SK-N-SH treated with all-trans-retinoic acid at 6 μM for 48 hours (cell line): Measurements from ENCODE around the gene IL9.

Source experiments
- ATAC-seq: fragments of 200-7000 bp; cut with Tn5 transposase; 3 replicates; pipeline ENCODE4 v1.9.1; 2020; ENCODE audit warnings: mild to moderate bottlenecking, moderate library complexity
- ARNTL ChIP-seq: fragments of 450-650 bp; formaldehyde crosslinking; IDR thresholded peaks from 2 replicates; pipeline ENCODE4 v1.5.0; 2020; ENCODE audit warnings: low read depth, mild to moderate bottlenecking, moderate library complexity, borderline replicate concordance
- BACH2 ChIP-seq: fragments of 250-450 bp; sonication (Bioruptor Pico); IDR thresholded peaks from 2 replicates; pipeline ENCODE4 v1.9.0; 2021; ENCODE audit warnings: mild to moderate bottlenecking, borderline replicate concordance
- CSDC2 ChIP-seq: fragments of 250-450 bp; sonication (Bioruptor Pico); IDR thresholded peaks from 2 replicates; pipeline ENCODE4 v1.5.0; 2020; ENCODE audit warnings: mild to moderate bottlenecking, moderate library complexity
- ESRRG ChIP-seq: fragments of 250-450 bp; sonication (Bioruptor Pico); IDR thresholded peaks from 2 replicates; pipeline ENCODE4 v1.6.1; 2021; ENCODE audit warnings: mild to moderate bottlenecking
- ISL1 ChIP-seq: fragments of 250-450 bp; sonication (Bioruptor Pico); IDR thresholded peaks from 2 replicates; pipeline ENCODE4 v2.1.2; 2022; ENCODE audit warnings: mild to moderate bottlenecking, moderate library complexity
- OSR1 ChIP-seq: fragments of 250-450 bp; sonication (Bioruptor Pico); IDR thresholded peaks from 2 replicates; pipeline ENCODE4 v1.8.0; 2022; ENCODE audit warnings: moderate library complexity, mild to moderate bottlenecking, inconsistent platforms
- PATZ1 ChIP-seq: fragments of 250-450 bp; sonication (Bioruptor Pico); IDR thresholded peaks from 2 replicates; pipeline ENCODE4 v1.8.0; 2020; ENCODE audit warnings: mild to moderate bottlenecking, moderate library complexity, borderline replicate concordance
- PPARA ChIP-seq: fragments of 250-450 bp; sonication (Bioruptor Pico); IDR thresholded peaks from 2 replicates; pipeline ENCODE4 v1.5.0; 2020; ENCODE audit warnings: mild to moderate bottlenecking, borderline replicate concordance
- RARB ChIP-seq: fragments of 250-450 bp; sonication (Bioruptor Pico); IDR thresholded peaks from 2 replicates; pipeline ENCODE4 v1.8.0; 2021; ENCODE audit warnings: mild to moderate bottlenecking, moderate library complexity
- SNAI2 ChIP-seq: fragments of 250-450 bp; sonication (Bioruptor Pico); IDR thresholded peaks from 2 replicates; pipeline ENCODE4 v1.5.0; 2020; ENCODE audit warnings: mild to moderate bottlenecking, moderate library complexity
- TCF4 ChIP-seq: fragments of 250-450 bp; sonication (Bioruptor Pico); IDR thresholded peaks from 2 replicates; pipeline ENCODE4 v1.8.0; 2021; ENCODE audit warnings: mild to moderate bottlenecking, moderate library complexity, borderline replicate concordance
- TOX ChIP-seq: fragments of 250-450 bp; sonication (Bioruptor Pico); IDR thresholded peaks from 2 replicates; pipeline ENCODE4 v1.8.0; 2021; ENCODE audit warnings: mild to moderate bottlenecking, moderate library complexity, borderline replicate concordance
- TSHZ2 ChIP-seq: fragments of 250-450 bp; sonication (Bioruptor Pico); IDR thresholded peaks from 2 replicates; pipeline ENCODE4 v1.5.0; 2020; ENCODE audit warnings: mild to moderate bottlenecking, moderate library complexity
- ZC3H10 ChIP-seq: fragments of 250-450 bp; sonication (Bioruptor Pico); IDR thresholded peaks from 2 replicates; pipeline ENCODE4 v1.5.1; 2021; ENCODE audit warnings: mild to moderate bottlenecking, moderate library complexity
- ZFP3 ChIP-seq: fragments of 250-450 bp; sonication (Bioruptor Pico); IDR thresholded peaks from 2 replicates; pipeline ENCODE4 v1.5.0; 2020; ENCODE audit warnings: mild to moderate bottlenecking, moderate library complexity
- ZFP30 ChIP-seq: fragments of 450-650 bp; formaldehyde crosslinking; IDR thresholded peaks from 2 replicates; pipeline ENCODE4 v1.5.0; 2022; ENCODE audit warnings: mild to moderate bottlenecking, moderate library complexity
- ZNF565 ChIP-seq: fragments of 450-650 bp; formaldehyde crosslinking; conservative IDR thresholded peaks from 2 replicates; pipeline ENCODE4 v1.5.0; 2020; ENCODE audit warnings: low read depth, mild to moderate bottlenecking, moderate library complexity
- ZNF70 ChIP-seq: fragments of 450-650 bp; formaldehyde crosslinking; IDR thresholded peaks from 2 replicates; pipeline ENCODE4 v1.5.0; 2020; ENCODE audit warnings: mild to moderate bottlenecking, moderate library complexity
- ZNF8 ChIP-seq: fragments of 450-650 bp; formaldehyde crosslinking; IDR thresholded peaks from 2 replicates; pipeline ENCODE4 v1.5.0; 2020; ENCODE audit warnings: mild to moderate bottlenecking, moderate library complexity
- TF ChIP-seq, protein P1 (sequence below): fragments of 250-450 bp; sonication (Bioruptor Pico); IDR thresholded peaks from 2 replicates; pipeline ENCODE4 v1.5.1; 2021; ENCODE audit warnings: mild to moderate bottlenecking, moderate library complexity
- TF ChIP-seq, protein P2 (sequence below): fragments of 250-450 bp; sonication (Bioruptor Pico); IDR thresholded peaks from 2 replicates; pipeline ENCODE4 v1.5.1; 2020; ENCODE audit warnings: low read depth, mild to moderate bottlenecking, moderate library complexity

Gene IL9

DNA sequence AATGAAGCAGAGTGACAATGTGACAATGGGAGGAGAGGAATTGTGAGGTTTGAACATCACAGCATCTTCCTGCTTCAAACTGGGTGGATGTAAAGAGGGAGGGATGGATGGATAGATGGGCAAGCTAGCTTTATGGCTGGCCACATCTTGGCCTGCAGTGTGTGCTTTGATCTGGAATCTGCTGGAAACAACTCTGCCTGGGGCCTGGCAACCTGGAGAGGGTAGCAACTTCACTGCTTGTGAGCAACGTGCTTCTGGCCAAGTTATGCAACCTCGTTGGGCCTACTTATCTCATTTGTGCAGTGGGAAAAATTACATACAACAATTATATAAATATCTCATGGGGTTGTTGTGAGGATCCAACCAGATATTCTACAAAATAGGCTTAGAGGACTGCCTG, 5.3 kb downstream of the IL9 start:
- TF ChIP-seq PATZ1 (CRISPR knock-in tag): no peak
- no peak for TF ChIP-seq ZFP3 (CRISPR knock-in tag)
- TF ChIP-seq CSDC2 (CRISPR knock-in tag): no peak
- TF ChIP-seq BACH2 (CRISPR knock-in tag): no peak
- no peak for TF ChIP-seq ZFP30 (CRISPR knock-in tag)
- no peak for ATAC-seq

DNA sequence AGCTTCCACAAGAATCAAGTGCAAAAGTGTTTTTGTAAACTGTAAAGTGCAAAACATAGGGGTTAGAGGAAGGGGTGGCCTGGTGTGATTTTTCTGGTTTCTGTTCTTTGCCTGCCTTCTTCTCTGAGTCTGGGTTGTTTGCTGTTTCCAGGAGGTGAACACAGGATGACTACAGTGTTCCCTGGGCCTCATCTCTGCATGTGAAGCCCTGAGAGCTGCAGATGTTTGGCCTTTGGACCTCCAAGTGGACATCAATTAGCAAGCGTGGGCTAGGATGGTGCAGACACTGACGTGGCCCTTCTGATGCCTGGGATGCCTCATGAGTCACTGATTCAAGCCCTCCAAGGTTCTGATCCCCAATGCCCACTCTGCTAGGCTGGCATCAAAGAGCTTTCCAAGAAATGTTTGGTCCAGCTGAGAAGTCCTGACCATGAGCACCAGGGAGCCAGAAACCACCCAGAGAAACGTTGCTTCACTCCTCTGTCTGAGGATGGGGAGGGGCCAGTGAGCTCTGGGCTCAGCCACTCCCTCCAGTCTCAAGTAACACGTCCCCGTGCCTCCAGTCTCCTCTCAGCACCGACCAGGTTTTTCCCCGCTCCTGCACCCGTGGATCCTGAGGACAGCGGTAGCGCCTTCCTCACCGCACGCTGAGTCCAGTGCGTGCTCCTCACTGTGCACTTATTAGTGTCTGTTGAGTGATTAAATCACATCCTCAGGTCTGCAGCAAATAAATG, 7.6 kb downstream of the IL9 start:
- TF ChIP-seq ZNF565 (CRISPR knock-in tag) (no peak), SNAI2 (no peak), ISL1 (CRISPR knock-in tag) (no peak), BACH2 (CRISPR knock-in tag) (no peak)
- TF ChIP-seq, protein P1, sequence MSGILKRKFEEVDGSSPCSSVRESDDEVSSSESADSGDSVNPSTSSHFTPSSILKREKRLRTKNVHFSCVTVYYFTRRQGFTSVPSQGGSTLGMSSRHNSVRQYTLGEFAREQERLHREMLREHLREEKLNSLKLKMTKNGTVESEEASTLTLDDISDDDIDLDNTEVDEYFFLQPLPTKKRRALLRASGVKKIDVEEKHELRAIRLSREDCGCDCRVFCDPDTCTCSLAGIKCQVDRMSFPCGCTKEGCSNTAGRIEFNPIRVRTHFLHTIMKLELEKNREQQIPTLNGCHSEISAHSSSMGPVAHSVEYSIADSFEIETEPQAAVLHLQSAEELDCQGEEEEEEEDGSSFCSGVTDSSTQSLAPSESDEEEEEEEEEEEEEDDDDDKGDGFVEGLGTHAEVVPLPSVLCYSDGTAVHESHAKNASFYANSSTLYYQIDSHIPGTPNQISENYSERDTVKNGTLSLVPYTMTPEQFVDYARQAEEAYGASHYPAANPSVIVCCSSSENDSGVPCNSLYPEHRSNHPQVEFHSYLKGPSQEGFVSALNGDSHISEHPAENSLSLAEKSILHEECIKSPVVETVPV (CRISPR knock-in tag): no peak
- TF ChIP-seq, all 23 proteins: peak for 0
- ATAC-seq: peak; percentile 76

DNA sequence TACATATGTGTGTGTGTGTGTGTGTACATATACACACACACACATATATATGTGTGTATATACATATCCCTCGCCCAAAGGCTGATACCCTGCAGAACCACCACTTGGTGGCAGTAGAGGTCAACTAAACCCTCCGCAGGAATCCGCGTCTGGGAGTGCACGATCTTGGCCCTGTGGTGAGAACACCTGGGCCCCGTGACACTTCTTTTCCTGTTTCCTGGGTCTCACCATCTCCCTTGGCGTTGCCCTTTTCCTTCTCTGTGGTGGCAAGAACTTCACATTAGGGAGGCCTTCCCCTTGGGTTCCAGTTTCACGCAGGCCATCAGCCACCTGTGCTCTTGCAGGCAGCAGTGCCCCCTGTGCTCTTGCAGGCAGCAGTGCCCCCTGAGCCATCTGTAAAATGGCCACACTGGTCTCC, 8.2 kb downstream of the IL9 start:
- peak; percentile 97 for ATAC-seq
- TF ChIP-seq ESRRG: no peak
- TF ChIP-seq, protein P2, sequence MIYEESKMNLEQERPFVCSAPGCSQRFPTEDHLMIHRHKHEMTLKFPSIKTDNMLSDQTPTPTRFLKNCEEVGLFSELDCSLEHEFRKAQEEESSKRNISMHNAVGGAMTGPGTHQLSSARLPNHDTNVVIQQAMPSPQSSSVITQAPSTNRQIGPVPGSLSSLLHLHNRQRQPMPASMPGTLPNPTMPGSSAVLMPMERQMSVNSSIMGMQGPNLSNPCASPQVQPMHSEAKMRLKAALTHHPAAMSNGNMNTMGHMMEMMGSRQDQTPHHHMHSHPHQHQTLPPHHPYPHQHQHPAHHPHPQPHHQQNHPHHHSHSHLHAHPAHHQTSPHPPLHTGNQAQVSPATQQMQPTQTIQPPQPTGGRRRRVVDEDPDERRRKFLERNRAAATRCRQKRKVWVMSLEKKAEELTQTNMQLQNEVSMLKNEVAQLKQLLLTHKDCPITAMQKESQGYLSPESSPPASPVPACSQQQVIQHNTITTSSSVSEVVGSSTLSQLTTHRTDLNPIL (CRISPR knock-in tag): no peak
- no peak for TF ChIP-seq ZFP30 (CRISPR knock-in tag)
- no peak for TF ChIP-seq BACH2 (CRISPR knock-in tag)
- no peak for TF ChIP-seq PPARA (CRISPR knock-in tag)
- no peak for TF ChIP-seq CSDC2 (CRISPR knock-in tag)
- no peak for TF ChIP-seq TCF4 (CRISPR knock-in tag)
- TF ChIP-seq TSHZ2 (CRISPR knock-in tag): no peak
- TF ChIP-seq PATZ1 (CRISPR knock-in tag): no peak
- TF ChIP-seq TOX (CRISPR knock-in tag): no peak
- TF ChIP-seq, protein P1 (CRISPR knock-in tag): no peak
- no peak for TF ChIP-seq ZNF565 (CRISPR knock-in tag)
- TF ChIP-seq ZNF8 (CRISPR knock-in tag): no peak
- no peak for TF ChIP-seq RARB
- TF ChIP-seq ZC3H10 (CRISPR knock-in tag): no peak
- no peak for TF ChIP-seq OSR1
- TF ChIP-seq SNAI2: no peak
- TF ChIP-seq ZNF70 (CRISPR knock-in tag): no peak
- TF ChIP-seq ZFP3 (CRISPR knock-in tag): no peak
- TF ChIP-seq ARNTL (CRISPR knock-in tag): no peak
